Activated naive CD4-positive, alpha-beta T cell treated with anti-CD3 and anti-CD28 coated beads, Interleukin-2, amount 50 U/mL, for 72 hours (primary cell): ENCODE data around the gene FBLN5. TPM values are rescaled to one million over a fixed set of nuclear protein-coding genes. Genes with fewer than 3 reads are reported as not detected.

Experiments
- ATAC-seq, 2 donors: fragments of 150-1000 bp; cut with Tn5 transposase; 2 replicates each; pipeline ENCODE4 v1.10.0; 2021; ENCODE audit warnings: mild to moderate bottlenecking in 2 of 2, moderate library complexity in 2 of 2
- DNase-seq, 2 donors: peaks; one replicate each; pipeline ENCODE4 v3.0.0; 2021 to 2022; ENCODE audit warnings: low spot score in 2 of 2
- H3K27ac Mint-ChIP-seq, 2 donors: one replicate each; pipeline ENCODE4 v1.8.0; 2022; ENCODE audit warnings: mild to moderate bottlenecking in 2 of 2, mixed read lengths in 2 of 2
- H3K36me3 Mint-ChIP-seq, 2 donors: one replicate each; pipeline ENCODE4 v1.8.0; 2022; ENCODE audit warnings: mixed read lengths in 2 of 2
- H3K9me3 Mint-ChIP-seq, 2 donors: one replicate each; pipeline ENCODE4 v1.8.0; 2022; ENCODE audit warnings: mixed read lengths in 2 of 2
- total RNA-seq, 2 donors: library from RNA; stranded (reverse); gene quantifications; one replicate each; pipeline ENCODE4 v1.2.3, GENCODE V29; 2022

Gene FBLN5
- total RNA-seq, 2 donors from 2014 or later: 0.41 to 2.7 TPM

DNA sequence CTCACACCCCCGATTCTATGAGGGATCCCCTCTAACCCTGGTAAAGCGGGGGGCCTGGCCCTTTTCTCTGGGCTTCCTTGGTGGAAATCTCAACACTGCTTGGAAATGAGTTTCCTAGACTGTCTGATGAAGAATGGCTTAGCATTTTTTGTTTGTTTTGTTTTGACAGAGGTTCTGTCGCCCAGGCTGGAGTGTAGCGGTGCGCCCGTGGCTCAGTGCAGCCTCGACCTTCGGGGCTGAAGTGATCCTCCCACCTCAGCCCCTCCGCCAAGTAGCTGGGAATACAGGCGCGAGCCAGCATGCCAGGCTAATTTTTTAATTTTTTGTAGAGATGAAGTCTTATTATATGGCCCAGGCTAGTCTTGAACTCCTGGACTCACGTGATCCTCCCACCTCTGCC lies 110.4 kb downstream of the FBLN5 start:
- Mint-ChIP-seq H3K9me3 (no peaks in the 10 kb centered on the region), H3K27ac (peak overlapping the region; percentile 85 to 87), H3K36me3 (peaks cover 0 to 9% of the 10 kb centered on the region in 2 donors)
- ATAC-seq (no peak), DNase-seq (no peak)

DNA sequence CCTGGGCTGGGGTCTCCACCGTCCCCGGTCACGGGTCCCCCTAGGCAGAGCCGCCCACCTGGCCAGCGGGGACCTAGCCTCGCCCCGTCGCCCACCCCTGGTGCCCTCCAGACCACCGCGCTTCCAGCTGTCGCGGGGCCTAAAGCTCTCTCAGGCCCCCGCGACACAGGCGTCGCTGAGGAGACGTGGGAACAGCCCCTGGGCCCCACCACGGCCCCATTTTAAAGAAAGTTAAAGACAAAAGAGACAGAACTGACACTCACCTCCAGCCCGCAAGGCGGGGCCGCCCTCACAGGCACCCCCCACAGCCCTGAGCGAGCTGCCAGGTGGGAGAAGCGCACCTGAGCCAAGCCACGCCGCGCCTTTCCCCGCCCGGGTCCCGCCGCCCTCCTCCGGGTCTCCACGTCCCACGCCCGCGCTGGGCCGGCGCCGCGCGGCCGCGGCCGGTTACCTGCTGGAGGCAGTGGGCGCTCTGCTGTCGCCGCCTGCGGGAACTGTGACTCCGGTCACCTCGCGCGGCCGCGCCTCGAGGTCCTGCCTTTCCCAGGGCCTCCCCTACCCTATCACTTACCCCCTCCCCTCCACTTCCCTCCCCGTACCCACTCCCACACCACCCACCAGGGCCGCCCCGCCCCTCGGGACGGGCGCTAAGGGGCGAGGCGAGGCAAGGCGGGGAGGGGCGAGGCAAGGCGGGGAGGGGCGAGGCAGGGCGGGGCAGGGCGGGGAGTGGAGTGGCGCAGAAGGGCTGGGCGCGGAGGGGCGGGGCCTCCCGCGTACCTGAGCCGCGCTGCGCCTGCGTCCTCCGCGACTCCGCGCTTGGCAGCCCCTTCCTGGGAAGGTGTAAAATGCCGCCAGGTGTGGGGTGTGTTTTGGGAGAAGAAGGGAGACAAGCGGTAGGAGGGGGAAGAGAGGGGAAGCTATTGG lies 111.3 kb downstream of the FBLN5 start:
- peaks cover 0 to 9% of the 10 kb centered on the region in 2 donors for H3K36me3 Mint-ChIP-seq
- no peaks in the 10 kb centered on the region for H3K9me3 Mint-ChIP-seq
- DNase-seq (peak; percentile 82 to 86), ATAC-seq (peak; percentile 80 to 96)
- peak overlapping the region; percentile 85 to 87 for H3K27ac Mint-ChIP-seq

DNA sequence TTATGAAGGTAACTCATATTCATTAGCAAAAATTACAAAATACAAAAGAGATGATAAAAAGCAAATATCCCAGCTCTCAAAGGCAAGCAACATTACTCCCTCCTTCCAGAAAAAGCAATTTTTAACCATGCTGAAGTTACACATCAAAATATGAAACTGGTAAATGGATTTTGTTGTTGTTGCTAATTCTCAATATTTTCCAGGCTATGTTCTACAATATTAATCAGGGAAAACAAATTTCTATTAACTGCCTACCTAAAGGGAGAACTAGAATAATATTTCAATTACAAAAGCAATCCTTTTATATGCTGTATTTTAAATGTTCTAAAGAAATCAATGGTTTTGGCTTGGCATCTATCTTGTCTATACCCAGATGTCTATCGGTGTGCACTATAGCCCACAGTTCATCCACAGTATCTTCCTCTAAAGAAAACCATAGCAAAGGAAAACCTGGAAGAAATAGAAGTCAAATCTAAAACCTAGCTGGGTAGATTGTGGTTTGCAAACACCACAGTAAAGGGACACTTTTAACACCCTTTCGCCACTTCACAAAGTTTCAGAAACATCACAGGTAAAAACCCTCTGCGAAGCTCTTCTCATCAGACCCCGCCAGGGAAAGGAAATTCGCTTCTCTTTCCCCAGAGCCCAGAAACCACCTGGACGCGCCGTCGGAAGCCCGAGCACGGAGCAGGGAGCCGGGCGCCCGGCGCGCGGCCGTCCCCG lies 112.1 kb downstream of the FBLN5 start:
- Mint-ChIP-seq H3K36me3 (peaks cover 0 to 11% of the 10 kb centered on the region in 2 donors), H3K27ac (peak overlapping the region in 1 of 2 donors; percentile 85), H3K9me3 (no peaks in the 10 kb centered on the region)
- ATAC-seq (peak; percentile 4 to 63), DNase-seq (peak; percentile 25 to 77)

DNA sequence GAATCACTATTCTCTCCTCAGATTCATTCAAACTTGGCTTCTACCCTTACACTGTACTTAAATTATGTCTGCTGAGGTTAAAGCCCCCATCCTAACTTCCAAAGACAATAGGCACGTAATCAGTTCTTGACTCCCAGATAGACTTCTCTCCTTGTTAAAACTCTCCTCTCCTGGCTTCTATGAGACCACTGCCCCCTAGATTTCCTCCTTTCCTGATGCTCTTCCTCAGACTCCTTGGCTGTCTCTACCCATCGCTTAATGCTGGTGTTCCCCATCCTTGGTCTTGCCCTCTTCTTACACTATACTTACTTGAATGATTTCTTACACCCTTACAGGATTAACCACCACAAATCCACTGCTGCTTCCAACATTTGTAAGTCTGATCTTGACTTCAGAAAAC lies 112.9 kb downstream of the FBLN5 start:
- H3K36me3 Mint-ChIP-seq: peaks cover 0 to 10% of the 10 kb centered on the region in 2 donors
- DNase-seq: no peak
- no peak overlapping the region for H3K27ac Mint-ChIP-seq

DNA sequence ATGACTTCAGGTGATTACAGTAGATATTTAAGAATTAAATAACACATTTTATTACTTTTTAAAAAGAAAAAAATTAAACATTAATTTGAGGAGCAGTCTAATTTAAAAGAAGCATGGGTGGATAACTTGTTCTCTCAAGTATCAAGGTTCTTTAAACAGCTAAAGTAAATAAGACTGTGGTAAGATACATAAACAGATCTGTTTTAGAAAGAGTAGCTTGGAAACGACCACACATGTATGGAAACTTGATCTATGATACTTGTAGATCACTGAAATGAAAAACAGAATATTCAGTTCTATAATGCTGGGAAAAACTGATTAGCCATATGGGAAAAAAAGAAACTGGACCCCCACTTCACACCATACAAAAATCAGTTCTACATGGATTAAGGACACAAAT lies 116.2 kb downstream of the FBLN5 start:
- ATAC-seq (no peak), DNase-seq (no peak)
- Mint-ChIP-seq H3K9me3 (no peaks in the 10 kb centered on the region), H3K27ac (no peak overlapping the region), H3K36me3 (peaks cover 0 to 10% of the 10 kb centered on the region in 2 donors)

More for the DNA sequence above, 112.9 kb downstream of the FBLN5 start:
- ATAC-seq: no peak
- H3K9me3 Mint-ChIP-seq: no peaks in the 10 kb centered on the region

DNA sequence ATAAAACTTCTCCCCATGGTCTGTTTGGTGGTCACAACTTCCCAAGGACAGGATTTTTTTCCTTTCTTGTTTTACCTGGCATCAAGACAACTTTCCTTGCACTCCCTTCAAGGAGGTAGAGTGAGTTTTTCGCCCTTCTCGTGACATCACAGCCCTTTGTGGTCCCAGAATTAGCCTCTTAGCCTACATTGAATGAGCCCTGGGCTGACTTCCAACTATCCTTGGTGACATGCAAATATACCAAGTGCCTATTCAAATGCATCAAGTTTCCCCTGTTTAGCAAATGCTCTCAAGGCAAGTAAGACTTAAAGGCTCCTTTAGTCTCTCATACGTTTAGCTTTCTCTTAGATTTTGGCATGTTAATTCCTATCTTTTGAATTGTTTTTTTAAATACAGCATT lies 116.7 kb downstream of the FBLN5 start:
- DNase-seq: no peak

DNA sequence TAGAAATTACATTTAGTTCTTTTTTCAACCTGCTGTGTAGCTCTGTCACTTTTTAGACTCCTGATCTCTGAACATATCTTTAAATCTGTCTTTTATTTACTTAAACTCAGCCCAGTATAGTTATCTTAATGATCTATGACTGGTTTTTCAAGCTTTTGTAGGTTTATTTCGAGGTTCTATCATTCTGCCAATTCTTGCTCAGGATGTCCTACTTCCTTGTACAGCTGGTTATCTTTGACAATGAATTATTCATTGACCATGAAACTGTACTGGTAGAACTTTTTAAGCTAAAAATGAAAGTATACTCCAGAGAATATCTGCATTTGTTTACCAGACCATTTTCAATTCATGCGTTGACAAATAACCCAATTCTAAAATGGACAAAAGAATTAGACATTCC lies 118.0 kb downstream of the FBLN5 start:
- peak overlapping the region in 1 of 2 donors; percentile 35 for H3K27ac Mint-ChIP-seq
- H3K9me3 Mint-ChIP-seq: peaks cover 0 to 8% of the 10 kb centered on the region in 2 donors
- H3K36me3 Mint-ChIP-seq: peaks cover 0 to 18% of the 10 kb centered on the region in 2 donors
- no peak for DNase-seq
- ATAC-seq: no peak

More for the DNA sequence above, 116.7 kb downstream of the FBLN5 start:
- ATAC-seq: peak in 1 of 2 donors; percentile 44
- H3K36me3 Mint-ChIP-seq: peaks cover 0 to 10% of the 10 kb centered on the region in 2 donors
- no peak overlapping the region for H3K27ac Mint-ChIP-seq
- H3K9me3 Mint-ChIP-seq: peaks cover 0 to under 1% of the 10 kb centered on the region in 2 donors

DNA sequence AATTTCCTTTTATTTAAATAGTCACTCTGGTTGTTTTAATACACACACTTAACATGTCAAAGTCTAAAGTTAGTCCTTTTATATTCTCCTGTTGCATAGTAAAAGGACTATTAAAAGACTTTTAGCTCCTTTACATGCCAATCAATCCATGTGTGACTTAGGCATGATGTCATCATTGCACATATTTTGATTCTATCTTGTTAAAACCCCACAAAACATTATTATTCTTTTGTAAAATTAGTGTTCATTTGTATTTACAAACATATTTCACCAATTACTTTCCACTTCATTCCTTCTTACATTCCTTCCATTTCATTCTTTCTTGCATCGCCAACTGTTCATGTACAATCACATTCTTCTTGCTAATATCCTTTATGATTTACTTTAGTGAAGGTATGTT lies 119.7 kb downstream of the FBLN5 start:
- ATAC-seq (no peak), DNase-seq (no peak)
- Mint-ChIP-seq H3K9me3 (peaks cover 0 to 12% of the 10 kb centered on the region in 2 donors), H3K27ac (no peak overlapping the region), H3K36me3 (peaks cover 0 to 22% of the 10 kb centered on the region in 2 donors)

Other genes with a start within 250 kb of the FBLN5 start
- gene CATSPERB, start 215.6 kb downstream of the FBLN5 start, total RNA-seq: 1 to 10 TPM in 1 of 2 donors, under 1 TPM in 1; 0.50 to 1.1 TPM
- 10 to 100 TPM; 33.4 to 42.8 TPM for gene TC2N, start 80.2 kb downstream of the FBLN5 start, total RNA-seq
- gene TRIP11, start 92.4 kb upstream of the FBLN5 start, total RNA-seq: 10 to 100 TPM; 27.3 to 32.3 TPM
- gene ATXN3, start 158.9 kb upstream of the FBLN5 start, total RNA-seq: 10 to 100 TPM; 35.5 to 45.3 TPM
- gene NDUFB1, start 174.0 kb upstream of the FBLN5 start, total RNA-seq: 100 to 1,000 TPM in 1 of 2 donors, 10 to 100 TPM in 1; 82.1 to 111 TPM
- gene CPSF2, start 174.3 kb upstream of the FBLN5 start, total RNA-seq: 10 to 100 TPM; 68.0 to 78.4 TPM